Measurements from ENCODE around the gene PSD2.

Gene PSD2

DNA sequence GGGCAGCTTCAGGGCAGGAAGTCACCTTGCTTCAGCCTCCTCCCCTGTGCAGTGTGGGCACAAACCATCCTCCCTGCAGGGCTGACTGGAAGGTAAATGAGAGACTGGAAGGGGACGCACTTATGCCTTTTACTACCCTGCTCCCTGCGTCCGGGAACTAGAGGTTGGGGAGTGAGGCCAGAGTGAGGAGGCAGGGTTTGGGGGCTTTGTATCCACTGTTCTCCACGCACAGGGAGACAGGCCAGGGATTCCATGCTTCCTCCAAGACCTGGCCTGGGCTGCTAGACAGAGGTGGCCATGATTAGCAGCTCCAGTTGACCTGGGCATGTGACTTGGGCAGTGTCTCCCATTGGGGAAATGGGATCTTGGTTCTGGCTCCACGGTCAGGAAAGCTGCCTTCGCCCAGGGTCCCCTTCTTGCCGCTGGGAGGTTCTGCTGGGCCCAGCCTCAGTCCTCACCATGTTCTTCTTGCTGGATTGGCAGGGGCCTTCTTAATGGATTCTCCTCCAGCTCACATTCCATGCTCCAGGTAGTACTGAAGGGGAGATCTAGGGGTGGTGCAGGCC, 37.0 kb upstream of the PSD2 start:
- TF ChIP-seq, protein P1, sequence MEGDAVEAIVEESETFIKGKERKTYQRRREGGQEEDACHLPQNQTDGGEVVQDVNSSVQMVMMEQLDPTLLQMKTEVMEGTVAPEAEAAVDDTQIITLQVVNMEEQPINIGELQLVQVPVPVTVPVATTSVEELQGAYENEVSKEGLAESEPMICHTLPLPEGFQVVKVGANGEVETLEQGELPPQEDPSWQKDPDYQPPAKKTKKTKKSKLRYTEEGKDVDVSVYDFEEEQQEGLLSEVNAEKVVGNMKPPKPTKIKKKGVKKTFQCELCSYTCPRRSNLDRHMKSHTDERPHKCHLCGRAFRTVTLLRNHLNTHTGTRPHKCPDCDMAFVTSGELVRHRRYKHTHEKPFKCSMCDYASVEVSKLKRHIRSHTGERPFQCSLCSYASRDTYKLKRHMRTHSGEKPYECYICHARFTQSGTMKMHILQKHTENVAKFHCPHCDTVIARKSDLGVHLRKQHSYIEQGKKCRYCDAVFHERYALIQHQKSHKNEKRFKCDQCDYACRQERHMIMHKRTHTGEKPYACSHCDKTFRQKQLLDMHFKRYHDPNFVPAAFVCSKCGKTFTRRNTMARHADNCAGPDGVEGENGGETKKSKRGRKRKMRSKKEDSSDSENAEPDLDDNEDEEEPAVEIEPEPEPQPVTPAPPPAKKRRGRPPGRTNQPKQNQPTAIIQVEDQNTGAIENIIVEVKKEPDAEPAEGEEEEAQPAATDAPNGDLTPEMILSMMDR (IDR thresholded peaks at IDR 0.05; ENCODE audit: low read depth, low read length, missing control alignments): no peak
- no peak for DNase-seq (ENCODE audit: low read depth)
- in situ Hi-C loops (cut with HindIII; ENCODE audit: low sequenced_read_pairs): no loop called here
- H3K4me3 ChIP-seq (ENCODE audit: low read depth, low read length): no peak overlapping the region

DNA sequence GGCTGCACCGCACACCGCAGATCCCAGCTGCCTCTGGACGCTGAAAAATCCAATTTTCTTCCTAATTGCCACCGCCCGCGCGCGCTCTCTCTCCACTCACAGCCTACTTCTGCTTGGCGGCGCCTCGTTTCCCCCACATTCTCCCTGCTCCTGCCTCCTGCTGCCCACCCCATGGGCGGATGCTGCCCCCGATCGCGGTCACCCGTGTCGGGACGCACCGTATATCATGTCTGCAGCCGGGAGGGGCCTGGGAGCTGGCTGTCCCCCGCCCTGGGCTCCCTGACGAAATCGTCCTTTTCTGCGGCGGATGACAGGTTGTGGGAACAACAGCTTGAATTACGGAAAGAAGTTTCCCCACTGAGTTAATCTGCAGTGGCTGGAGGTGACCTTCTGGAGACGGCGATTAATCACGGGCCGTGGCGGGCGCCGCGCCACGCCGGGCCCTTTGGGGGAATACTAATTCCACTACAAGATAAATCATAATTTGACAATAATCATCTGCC, 36.3 kb upstream of the PSD2 start:
- DNase-seq (ENCODE audit: low read depth): no peak
- H3K4me3 ChIP-seq (ENCODE audit: low read depth, low read length): no peak overlapping the region
- TF ChIP-seq, protein P1 (IDR thresholded peaks at IDR 0.05; ENCODE audit: low read depth, low read length, missing control alignments): no peak
- in situ Hi-C loops (cut with HindIII; ENCODE audit: low sequenced_read_pairs): no loop called here

DNA sequence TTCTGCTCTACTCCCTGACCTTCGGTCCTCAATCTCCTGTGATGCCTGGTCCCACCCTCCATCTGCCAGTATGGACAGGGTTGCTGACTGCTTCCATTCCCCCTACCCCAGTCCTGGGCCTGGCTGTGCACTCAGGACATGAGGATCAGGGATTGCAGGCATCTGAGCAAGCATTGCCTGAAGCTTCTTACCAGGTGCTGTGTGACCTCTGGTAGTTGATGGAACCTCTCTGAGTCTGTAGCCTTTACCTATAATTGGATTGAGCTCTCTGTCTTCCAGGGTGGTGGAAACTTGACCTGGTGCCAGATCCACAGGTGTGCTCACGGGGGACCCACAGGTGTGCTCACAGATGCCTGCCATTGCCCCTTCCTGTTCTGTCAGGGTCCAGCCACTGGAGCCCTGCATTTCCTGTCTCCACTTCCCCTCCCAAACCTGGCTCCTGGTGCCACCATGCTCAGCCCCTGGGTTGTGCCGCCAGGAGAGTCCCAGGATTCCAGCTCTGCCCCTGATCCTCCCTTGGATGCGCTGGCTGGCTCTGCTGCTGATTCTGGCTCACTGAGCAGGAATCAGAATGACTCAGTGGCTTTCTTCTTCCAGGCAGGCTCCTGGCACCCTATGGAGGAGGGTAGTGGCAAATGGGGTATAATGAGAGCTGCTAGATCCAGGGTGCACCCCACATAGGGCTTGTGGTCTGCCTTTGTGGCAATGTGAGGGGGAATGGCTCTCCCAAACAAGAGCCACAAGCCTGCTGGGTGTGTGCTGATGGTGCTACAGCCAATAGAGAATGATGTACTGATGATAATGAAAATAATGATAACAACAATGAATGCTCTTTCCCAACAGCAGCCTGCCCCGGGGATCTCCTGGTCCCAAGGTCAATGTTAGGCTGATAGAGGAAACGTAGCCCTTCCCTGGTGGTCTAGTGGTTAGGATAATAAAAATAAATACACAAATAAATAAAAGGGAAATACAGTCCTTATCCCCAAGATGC, 35.2 kb upstream of the PSD2 start:
- no peak overlapping the region for H3K4me3 ChIP-seq (ENCODE audit: low read depth, low read length)
- TF ChIP-seq, protein P1 (IDR thresholded peaks at IDR 0.05; ENCODE audit: low read depth, low read length, missing control alignments): no peak
- DNase-seq (ENCODE audit: low read depth): no peak
- in situ Hi-C loops (cut with HindIII; ENCODE audit: low sequenced_read_pairs): no loop called here

DNA sequence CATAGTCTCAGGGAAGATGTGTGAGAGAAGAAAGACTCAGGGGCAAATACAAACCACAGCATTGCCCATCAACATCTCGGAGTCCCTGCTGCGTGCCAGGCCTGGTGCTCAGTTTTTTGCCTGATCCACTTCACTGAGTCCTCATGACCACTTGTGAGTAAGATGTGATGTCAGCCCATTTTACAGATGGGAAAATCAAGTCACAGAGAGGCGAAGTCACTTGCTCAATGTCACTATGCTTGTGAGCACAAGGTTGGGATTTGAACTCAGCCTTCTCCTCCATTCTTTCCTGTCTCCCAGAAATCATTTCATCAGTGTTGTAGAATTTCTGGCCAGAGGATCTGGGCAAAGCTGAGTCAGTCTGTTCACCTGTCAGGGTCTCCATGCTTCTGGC, 34.6 kb upstream of the PSD2 start:
- DNase-seq (ENCODE audit: low read depth): no peak
- in situ Hi-C loops (cut with HindIII; ENCODE audit: low sequenced_read_pairs): no loop called here
- no peak overlapping the region for H3K4me3 ChIP-seq (ENCODE audit: low read depth, low read length)
- TF ChIP-seq, protein P1 (IDR thresholded peaks at IDR 0.05; ENCODE audit: low read depth, low read length, missing control alignments): no peak

DNA sequence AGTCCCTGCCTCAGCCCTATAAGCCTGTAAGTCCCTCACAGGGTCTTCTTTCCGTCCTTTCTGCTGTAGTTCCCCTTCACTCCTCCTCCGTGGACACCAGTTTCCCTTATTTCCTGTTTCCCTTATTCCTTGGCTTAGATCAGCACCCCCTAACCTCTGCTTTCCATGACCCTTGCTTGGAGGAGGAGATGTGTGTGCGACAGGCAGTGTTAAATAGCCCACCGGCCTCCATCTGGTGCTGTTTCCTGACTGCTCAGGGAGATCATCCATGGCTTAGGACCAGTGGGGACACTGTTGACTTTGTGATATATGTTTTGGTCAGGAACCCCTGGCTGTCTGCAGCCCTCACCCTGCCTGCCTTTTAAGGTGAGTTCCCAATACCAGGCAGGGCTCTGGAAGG, 34.1 kb upstream of the PSD2 start:
- H3K4me3 ChIP-seq (ENCODE audit: low read depth, low read length): no peak overlapping the region
- TF ChIP-seq, protein P1 (IDR thresholded peaks at IDR 0.05; ENCODE audit: low read depth, low read length, missing control alignments): no peak

DNA sequence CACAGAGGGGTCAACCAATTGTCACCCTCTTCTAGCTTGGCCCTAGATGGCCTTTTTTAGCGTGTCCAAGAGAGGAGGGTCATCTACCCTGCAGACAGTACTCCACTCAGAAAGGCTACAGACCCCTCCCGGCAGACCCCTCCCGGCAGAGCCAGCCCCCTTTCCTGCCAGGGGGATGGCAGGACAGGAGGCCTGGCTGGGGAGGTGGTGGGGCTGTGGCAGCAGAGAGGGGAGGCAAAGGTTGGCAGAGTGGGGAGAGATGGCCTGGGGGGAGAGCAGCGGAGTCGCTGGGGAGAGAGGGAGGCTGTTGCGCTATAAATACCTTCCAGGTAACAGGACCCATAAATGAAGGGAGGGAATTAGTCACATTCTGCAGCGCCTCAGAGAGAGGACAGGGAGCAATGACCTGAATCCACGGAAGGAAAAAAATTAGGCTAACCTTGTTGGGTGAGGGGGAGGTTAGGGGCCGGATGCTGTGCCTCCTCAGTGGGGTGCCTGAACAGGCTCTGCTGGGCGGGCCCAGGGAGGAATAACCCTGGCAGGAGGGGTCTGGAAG, 32.9 kb upstream of the PSD2 start:
- TF ChIP-seq, protein P1 (IDR thresholded peaks at IDR 0.05; ENCODE audit: low read depth, low read length, missing control alignments): no peak
- no peak for DNase-seq (ENCODE audit: low read depth)
- in situ Hi-C loops (cut with HindIII; ENCODE audit: low sequenced_read_pairs): no loop called here
- no peak overlapping the region for H3K4me3 ChIP-seq (ENCODE audit: low read depth, low read length)

More for the DNA sequence above, 34.1 kb upstream of the PSD2 start:
- no peak for DNase-seq (ENCODE audit: low read depth)
- in situ Hi-C loops (cut with HindIII; ENCODE audit: low sequenced_read_pairs): no loop called here

Data from astrocyte of the cerebellum (primary cell).